Effector memory CD4-positive, alpha-beta T cell (primary cell): ENCODE data around the gene LMAN1.

Experiments used
- DNase-seq, 3 donors: peaks; one replicate each; pipeline ENCODE4 v3.0.0-alpha.2; 2020
- H3K27ac ChIP-seq: 2 replicates; pipeline ENCODE4 v1.7.0; 2013; ENCODE audit warnings: mild to moderate bottlenecking, low read length, moderate library complexity; ENCODE audit not compliant: insufficient read depth, poor library complexity, severe bottlenecking
- H3K27me3 ChIP-seq: replicated peaks from 2 replicates; pipeline ENCODE4 v1.7.0; 2013; ENCODE audit warnings: mild to moderate bottlenecking, low read length; ENCODE audit not compliant: insufficient read depth, control insufficient read depth, poor library complexity, severe bottlenecking
- H3K36me3 ChIP-seq: 2 replicates; pipeline ENCODE4 v1.7.0; 2013; ENCODE audit warnings: mild to moderate bottlenecking, low read length, moderate library complexity; ENCODE audit not compliant: control insufficient read depth, insufficient read depth
- H3K4me1 ChIP-seq: 2 replicates; pipeline ENCODE4 v1.7.0; 2013; ENCODE audit warnings: low read length, mild to moderate bottlenecking; ENCODE audit not compliant: control insufficient read depth, insufficient read depth, poor library complexity, severe bottlenecking
- H3K4me3 ChIP-seq: 2 replicates; pipeline ENCODE4 v1.7.0; 2013; ENCODE audit warnings: low read length, low read depth, mild to moderate bottlenecking; ENCODE audit not compliant: insufficient read depth, poor library complexity, severe bottlenecking
- H3K9me3 ChIP-seq: 2 replicates; pipeline ENCODE4 v1.7.0; 2013; ENCODE audit warnings: mild to moderate bottlenecking, low read length, moderate library complexity; ENCODE audit not compliant: control insufficient read depth
- total RNA-seq, 3 donors: gene quantifications; one replicate each; lab custom pipeline; 2026; lab: John Stamatoyannopoulos, UW

Gene LMAN1, protein sequence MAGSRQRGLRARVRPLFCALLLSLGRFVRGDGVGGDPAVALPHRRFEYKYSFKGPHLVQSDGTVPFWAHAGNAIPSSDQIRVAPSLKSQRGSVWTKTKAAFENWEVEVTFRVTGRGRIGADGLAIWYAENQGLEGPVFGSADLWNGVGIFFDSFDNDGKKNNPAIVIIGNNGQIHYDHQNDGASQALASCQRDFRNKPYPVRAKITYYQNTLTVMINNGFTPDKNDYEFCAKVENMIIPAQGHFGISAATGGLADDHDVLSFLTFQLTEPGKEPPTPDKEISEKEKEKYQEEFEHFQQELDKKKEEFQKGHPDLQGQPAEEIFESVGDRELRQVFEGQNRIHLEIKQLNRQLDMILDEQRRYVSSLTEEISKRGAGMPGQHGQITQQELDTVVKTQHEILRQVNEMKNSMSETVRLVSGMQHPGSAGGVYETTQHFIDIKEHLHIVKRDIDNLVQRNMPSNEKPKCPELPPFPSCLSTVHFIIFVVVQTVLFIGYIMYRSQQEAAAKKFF
- total RNA-seq = 68.0 to 114 (median 76.7) reads per million in 3 donors

GRCh38 chr18:59358712-59359575, at the start of gene LMAN1:
Gene LMAN1 (minus strand): TSS chr18:59359265. CDS start chr18:59359244, 21 bp downstream.
- peaks cover 9% of the 10 kb centered on the region for H3K4me1 ChIP-seq
- no peaks in the 10 kb centered on the region for H3K27me3 ChIP-seq
- H3K36me3 ChIP-seq = peaks cover 6% of the 10 kb centered on the region
- H3K27ac ChIP-seq = peak within 1 kb of the TSS; percentile 87
- peak; percentile 86 to 87 (median 87) for DNase-seq
- H3K9me3 ChIP-seq = no peaks in the 10 kb centered on the region
- H3K4me3 ChIP-seq = peak within 1 kb of the TSS; percentile 90

GRCh38 chr18:59402432-59403090, 43.5 kb upstream of the LMAN1 start:
- Histone ChIP-seq H3K36me3 (no peaks in the 10 kb centered on the region), H3K4me3 (no peak overlapping the region), H3K9me3 (no peaks in the 10 kb centered on the region), H3K4me1 (no peaks in the 10 kb centered on the region), H3K27me3 (no peaks in the 10 kb centered on the region), H3K27ac (no peak overlapping the region)
- peak; percentile 22 to 42 (median 36) for DNase-seq

DNA sequence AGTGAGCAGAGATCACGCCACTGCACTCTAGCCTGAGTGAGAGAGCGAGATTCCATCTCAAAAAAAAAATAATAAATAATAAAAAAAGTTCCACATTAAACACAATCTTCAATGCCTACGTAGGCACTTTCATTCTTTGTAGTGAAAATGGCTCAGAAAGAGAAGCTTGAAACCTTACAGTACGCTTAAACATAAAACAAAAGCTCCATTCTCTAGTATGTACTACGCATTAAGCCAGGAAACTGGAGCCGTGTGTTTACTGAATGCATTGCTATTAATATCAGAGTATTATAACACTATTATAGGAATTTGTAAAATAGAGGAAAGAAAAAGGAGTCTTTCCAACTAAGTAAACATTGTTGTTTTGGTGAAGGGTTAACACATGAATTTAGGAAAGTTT, 41.3 kb upstream of the LMAN1 start:
- Histone ChIP-seq H3K4me3 (no peak overlapping the region), H3K9me3 (no peaks in the 10 kb centered on the region), H3K27ac (no peak overlapping the region), H3K36me3 (no peaks in the 10 kb centered on the region), H3K4me1 (no peaks in the 10 kb centered on the region), H3K27me3 (no peaks in the 10 kb centered on the region)
- DNase-seq = no peak

DNA sequence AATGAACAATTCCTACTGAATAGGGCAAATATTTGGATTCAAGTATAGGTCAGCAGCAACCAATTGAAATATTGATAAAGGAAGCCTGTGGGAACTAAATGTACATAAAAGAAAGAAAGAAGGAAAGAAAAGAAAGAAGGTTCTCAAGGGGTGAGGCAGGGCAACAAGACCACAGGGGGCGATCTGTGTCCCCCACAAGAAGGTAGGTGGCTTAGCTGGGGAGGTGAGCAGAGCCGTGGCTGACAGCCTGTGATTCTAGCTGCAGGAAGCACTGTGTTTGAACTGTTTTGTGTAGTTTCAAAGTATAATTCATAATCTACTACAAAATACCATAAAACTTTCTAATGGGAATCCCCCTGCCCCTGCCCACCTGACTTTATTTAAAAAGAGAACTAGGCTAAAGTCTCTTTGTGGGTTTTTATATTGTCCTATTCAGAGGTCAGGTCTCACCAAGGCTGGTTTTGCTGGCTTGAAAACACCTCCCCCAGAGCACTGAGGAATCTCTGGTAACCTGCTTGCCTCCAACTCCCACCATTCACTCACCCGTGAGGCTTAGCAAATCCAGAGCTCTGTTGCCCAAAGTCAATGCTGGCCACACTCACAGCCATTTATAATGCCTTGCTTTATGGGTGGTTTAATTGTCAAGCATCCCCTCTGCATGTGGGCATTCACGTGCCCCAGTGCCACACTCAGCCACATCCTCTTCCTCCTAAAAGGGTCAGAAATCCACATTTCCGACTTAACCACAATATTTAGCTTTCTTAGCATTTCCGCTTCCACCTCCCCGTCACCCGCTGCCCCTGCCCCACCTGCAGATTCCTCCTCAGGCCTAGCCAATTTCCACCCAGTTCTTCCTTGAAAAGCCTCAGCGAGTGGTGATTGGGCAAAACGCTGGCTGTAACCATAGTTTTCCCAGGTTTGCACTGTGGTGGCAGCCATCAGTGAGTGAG, 36.4 kb upstream of the LMAN1 start:
- Histone ChIP-seq H3K4me3 (no peak overlapping the region), H3K27me3 (peaks cover 4% of the 10 kb centered on the region), H3K9me3 (no peaks in the 10 kb centered on the region), H3K4me1 (no peaks in the 10 kb centered on the region), H3K36me3 (no peaks in the 10 kb centered on the region), H3K27ac (no peak overlapping the region)
- DNase-seq = no peak

GRCh38 chr18:59393381-59393780, 34.3 kb upstream of the LMAN1 start:
- DNase-seq = no peak
- H3K4me1 ChIP-seq = no peaks in the 10 kb centered on the region
- H3K27me3 ChIP-seq = peaks cover 4% of the 10 kb centered on the region
- H3K4me3 ChIP-seq = no peak overlapping the region
- no peak overlapping the region for H3K27ac ChIP-seq
- no peaks in the 10 kb centered on the region for H3K36me3 ChIP-seq
- H3K9me3 ChIP-seq = no peaks in the 10 kb centered on the region

GRCh38 chr18:59388817-59389216, 29.8 kb upstream of the LMAN1 start:
- DNase-seq = no peak
- H3K4me3 ChIP-seq = no peak overlapping the region
- no peaks in the 10 kb centered on the region for H3K36me3 ChIP-seq
- no peaks in the 10 kb centered on the region for H3K9me3 ChIP-seq
- no peak overlapping the region for H3K27ac ChIP-seq
- no peaks in the 10 kb centered on the region for H3K4me1 ChIP-seq
- peaks cover 4% of the 10 kb centered on the region for H3K27me3 ChIP-seq

GRCh38 chr18:59387687-59388565, 28.9 kb upstream of the LMAN1 start:
- Histone ChIP-seq H3K9me3 (no peaks in the 10 kb centered on the region), H3K27ac (no peak overlapping the region), H3K4me3 (no peak overlapping the region), H3K27me3 (peaks cover 4% of the 10 kb centered on the region), H3K36me3 (no peaks in the 10 kb centered on the region), H3K4me1 (no peaks in the 10 kb centered on the region)
- no peak for DNase-seq

- no peaks in the 10 kb centered on the region for H3K27me3 ChIP-seq
- H3K4me3 ChIP-seq = no peak overlapping the region
- no peak for DNase-seq
- no peak overlapping the region for H3K27ac ChIP-seq
- H3K4me1 ChIP-seq = no peaks in the 10 kb centered on the region
- no peaks in the 10 kb centered on the region for H3K36me3 ChIP-seq
- H3K9me3 ChIP-seq = no peaks in the 10 kb centered on the region
Observed at GRCh38 chr18:59386909-59387686, 28.0 kb upstream of the LMAN1 start.
